ACC112 (cell line): Measurements from ENCODE around the gene GRIFIN.

Experiments used
- H2AFZ ChIP-seq: fragments of 200-600 bp; sonication (generic); one replicate; pipeline ENCODE4 v1.6.0; 2017; ENCODE audit warnings: antibody characterized with exemption, low read length; ENCODE audit not compliant: unreplicated experiment
- H3K27ac ChIP-seq: fragments of 200-600 bp; sonication (generic); 2 replicates; pipeline ENCODE4 v1.5.1; 2014; ENCODE audit warnings: low read depth, mild to moderate bottlenecking, antibody characterized with exemption, low read length, moderate library complexity
- H3K27me3 ChIP-seq: fragments of 200-600 bp; sonication (generic); 2 replicates; pipeline ENCODE4 v1.6.1; 2014; ENCODE audit warnings: mild to moderate bottlenecking, antibody characterized with exemption, low read length, moderate library complexity, mixed read lengths; ENCODE audit not compliant: insufficient read depth
- H3K36me3 ChIP-seq: fragments of 200-600 bp; sonication (generic); 2 replicates; pipeline ENCODE4 v1.6.1; 2016; ENCODE audit warnings: mild to moderate bottlenecking, antibody characterized with exemption, low read length, moderate library complexity, mixed read lengths; ENCODE audit not compliant: insufficient read depth
- H3K4me1 ChIP-seq: fragments of 200-600 bp; sonication (generic); one replicate; pipeline ENCODE4 v1.6.1; 2016; ENCODE audit warnings: low read length, mixed read lengths; ENCODE audit not compliant: insufficient read depth, unreplicated experiment, control insufficient read depth
- H3K4me3 ChIP-seq: fragments of 200-600 bp; sonication (generic); 2 replicates; pipeline ENCODE4 v1.5.1; 2014; ENCODE audit warnings: mild to moderate bottlenecking, low read depth, low read length
- H3K79me2 ChIP-seq: fragments of 200-600 bp; sonication (generic); one replicate; pipeline ENCODE4 v1.6.0; 2016; ENCODE audit warnings: low read length; ENCODE audit not compliant: control insufficient read depth, unreplicated experiment, insufficient read depth

The GRIFIN gene

DNA sequence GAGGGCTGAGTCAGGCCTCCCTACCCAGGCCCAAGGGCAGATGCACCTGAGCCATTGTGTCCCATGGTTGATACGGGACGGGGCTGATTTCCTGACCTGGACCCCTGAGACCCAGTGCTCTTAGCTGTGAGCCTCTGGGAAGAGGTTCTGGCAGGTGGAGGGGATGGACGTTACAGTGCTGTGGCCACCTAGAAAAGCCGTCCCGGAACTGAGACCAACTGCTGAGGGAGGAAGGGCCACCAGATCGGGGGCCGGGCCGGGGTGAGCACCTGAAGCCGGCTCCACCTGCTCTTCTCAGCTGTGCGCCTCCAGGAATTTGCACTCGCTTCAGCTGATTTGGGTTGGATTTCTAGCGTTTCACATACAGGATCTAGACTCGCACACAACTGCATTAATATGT is 37.4 kb downstream of the GRIFIN start:
- Histone ChIP-seq H2AFZ (no peak overlapping the region), H3K79me2 (no peaks in the 10 kb centered on the region), H3K36me3 (peaks cover under 1% of the 10 kb centered on the region; the same call in 1 of the 2 replicates), H3K27ac (no peak overlapping the region), H3K4me3 (no peak overlapping the region), H3K27me3 (no peaks in the 10 kb centered on the region), H3K4me1 (peaks cover 6% of the 10 kb centered on the region)

DNA sequence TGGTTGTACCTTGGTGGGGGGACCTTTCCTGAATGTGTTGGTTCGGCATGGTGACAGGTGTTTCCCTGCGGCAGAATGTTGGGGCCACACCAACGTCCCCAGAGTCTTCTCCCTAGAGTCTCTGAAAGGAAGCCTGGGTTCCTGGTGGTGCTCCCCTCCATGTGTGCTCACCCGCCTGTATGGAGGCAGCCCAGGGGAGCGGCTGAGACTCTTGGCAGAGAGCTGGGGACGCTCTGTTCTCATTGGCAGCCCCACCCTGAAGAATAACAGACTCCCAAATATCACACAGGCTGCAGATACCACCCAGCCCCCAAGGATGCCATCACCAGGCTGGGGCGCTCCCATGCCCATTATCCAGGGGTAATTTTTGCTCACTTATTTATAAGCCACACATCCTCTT is 38.0 kb downstream of the GRIFIN start:
- Histone ChIP-seq H3K27ac (no peak overlapping the region), H2AFZ (no peak overlapping the region), H3K4me3 (no peak overlapping the region), H3K36me3 (peaks cover 6% of the 10 kb centered on the region; the same call in 1 of the 2 replicates), H3K27me3 (no peaks in the 10 kb centered on the region), H3K4me1 (peaks cover 6% of the 10 kb centered on the region), H3K79me2 (no peaks in the 10 kb centered on the region)

DNA sequence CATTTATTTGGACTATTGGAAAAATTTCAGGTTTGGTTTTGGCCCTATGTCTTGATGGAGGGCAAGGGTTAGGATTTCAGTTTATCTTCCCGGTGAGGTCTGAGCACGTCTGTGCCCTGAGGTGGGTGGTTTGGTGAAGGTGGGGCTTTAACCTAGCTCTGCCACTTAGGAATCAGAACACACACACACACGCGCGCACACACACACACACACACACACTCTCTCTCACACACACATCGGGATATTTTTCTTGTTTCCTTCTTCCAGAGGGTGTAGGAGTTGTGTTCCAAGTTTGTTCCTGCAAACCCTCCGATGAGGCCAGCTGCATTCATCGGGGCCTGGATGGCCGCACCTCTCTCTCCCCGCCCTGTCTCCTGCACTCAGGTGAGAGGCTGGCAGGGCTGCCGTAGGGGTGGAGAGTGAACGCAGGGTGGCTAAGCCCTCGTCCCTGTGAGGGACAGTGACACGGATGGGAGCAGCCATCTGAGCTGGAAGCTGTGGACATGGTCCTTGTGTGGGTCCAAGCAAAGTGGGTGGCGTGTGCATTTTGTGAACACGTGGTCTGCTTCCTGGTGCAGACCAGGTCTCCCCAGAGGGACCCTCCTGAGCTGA is 38.6 kb downstream of the GRIFIN start:
- Histone ChIP-seq H3K79me2 (no peaks in the 10 kb centered on the region), H3K36me3 (peaks cover 11% of the 10 kb centered on the region; the same call in 1 of the 2 replicates), H3K4me3 (no peak overlapping the region), H3K4me1 (peaks cover 6% of the 10 kb centered on the region), H2AFZ (no peak overlapping the region), H3K27me3 (no peaks in the 10 kb centered on the region), H3K27ac (no peak overlapping the region)

- H3K36me3 ChIP-seq = peaks cover 11% of the 10 kb centered on the region; the same call in 1 of the 2 replicates
- H2AFZ ChIP-seq = no peak overlapping the region
- no peak overlapping the region for H3K4me3 ChIP-seq
- peaks cover 6% of the 10 kb centered on the region for H3K4me1 ChIP-seq
- H3K27ac ChIP-seq = no peak overlapping the region
- H3K79me2 ChIP-seq = no peaks in the 10 kb centered on the region
- no peaks in the 10 kb centered on the region for H3K27me3 ChIP-seq
Measured at GRCh38 chr7:2437136-2437535, 39.1 kb downstream of the GRIFIN start.

GRCh38 chr7:2436341-2437104 is 39.7 kb downstream of the GRIFIN start:
- Histone ChIP-seq H3K27me3 (no peaks in the 10 kb centered on the region), H2AFZ (no peak overlapping the region), H3K4me3 (no peak overlapping the region), H3K79me2 (peaks cover 3% of the 10 kb centered on the region), H3K4me1 (peaks cover 6% of the 10 kb centered on the region), H3K36me3 (peaks cover 11% of the 10 kb centered on the region; the same call in 1 of the 2 replicates), H3K27ac (no peak overlapping the region)

DNA sequence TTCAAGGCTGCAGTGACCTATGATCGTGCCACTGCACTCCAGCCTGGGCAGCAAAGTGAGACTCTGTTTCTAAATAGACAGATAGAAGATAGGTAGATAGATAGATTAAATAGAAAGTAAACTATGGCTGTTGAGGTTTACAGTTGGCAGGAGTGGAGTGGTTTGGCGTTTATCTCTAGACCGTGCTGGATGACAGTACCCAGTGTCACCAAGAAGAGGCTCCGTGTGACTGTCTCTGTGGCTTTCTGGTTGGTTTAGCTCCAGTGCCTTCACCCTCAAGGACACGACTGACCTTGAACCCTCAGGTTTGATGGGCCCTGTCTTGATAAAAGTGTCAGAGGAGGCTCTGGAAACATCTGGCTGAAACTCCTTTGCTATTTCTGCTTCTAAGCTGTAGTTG is 41.1 kb downstream of the GRIFIN start:
- Histone ChIP-seq H3K27ac (no peak overlapping the region), H3K36me3 (peaks cover 19% of the 10 kb centered on the region; the same call in 1 of the 2 replicates), H3K79me2 (peaks cover 5% of the 10 kb centered on the region), H3K4me1 (peaks cover 6% of the 10 kb centered on the region), H3K27me3 (no peaks in the 10 kb centered on the region), H2AFZ (no peak overlapping the region), H3K4me3 (no peak overlapping the region)

- no peak overlapping the region for H2AFZ ChIP-seq
- H3K27me3 ChIP-seq = no peaks in the 10 kb centered on the region
- no peak overlapping the region for H3K4me3 ChIP-seq
- no peak overlapping the region for H3K27ac ChIP-seq
- H3K36me3 ChIP-seq = peaks cover 19% of the 10 kb centered on the region; the same call in 1 of the 2 replicates
- H3K4me1 ChIP-seq = peaks cover 6% of the 10 kb centered on the region
- H3K79me2 ChIP-seq = peaks cover 5% of the 10 kb centered on the region
Measured at GRCh38 chr7:2433713-2434550, 42.3 kb downstream of the GRIFIN start.

DNA sequence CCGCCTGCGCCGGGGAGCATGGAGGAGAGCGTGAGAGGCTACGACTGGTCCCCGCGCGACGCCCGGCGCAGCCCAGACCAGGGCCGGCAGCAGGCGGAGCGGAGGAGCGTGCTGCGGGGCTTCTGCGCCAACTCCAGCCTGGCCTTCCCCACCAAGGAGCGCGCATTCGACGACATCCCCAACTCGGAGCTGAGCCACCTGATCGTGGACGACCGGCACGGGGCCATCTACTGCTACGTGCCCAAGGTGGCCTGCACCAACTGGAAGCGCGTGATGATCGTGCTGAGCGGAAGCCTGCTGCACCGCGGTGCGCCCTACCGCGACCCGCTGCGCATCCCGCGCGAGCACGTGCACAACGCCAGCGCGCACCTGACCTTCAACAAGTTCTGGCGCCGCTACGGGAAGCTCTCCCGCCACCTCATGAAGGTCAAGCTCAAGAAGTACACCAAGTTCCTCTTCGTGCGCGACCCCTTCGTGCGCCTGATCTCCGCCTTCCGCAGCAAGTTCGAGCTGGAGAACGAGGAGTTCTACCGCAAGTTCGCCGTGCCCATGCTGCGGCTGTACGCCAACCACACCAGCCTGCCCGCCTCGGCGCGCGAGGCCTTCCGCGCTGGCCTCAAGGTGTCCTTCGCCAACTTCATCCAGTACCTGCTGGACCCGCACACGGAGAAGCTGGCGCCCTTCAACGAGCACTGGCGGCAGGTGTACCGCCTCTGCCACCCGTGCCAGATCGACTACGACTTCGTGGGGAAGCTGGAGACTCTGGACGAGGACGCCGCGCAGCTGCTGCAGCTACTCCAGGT is 43.1 kb downstream of the GRIFIN start:
- H3K27me3 ChIP-seq = no peaks in the 10 kb centered on the region
- H3K36me3 ChIP-seq = peaks cover 19% of the 10 kb centered on the region; the same call in 1 of the 2 replicates
- H3K27ac ChIP-seq = no peak overlapping the region
- H3K4me1 ChIP-seq = no peaks in the 10 kb centered on the region
- no peak overlapping the region for H3K4me3 ChIP-seq
- no peak overlapping the region for H2AFZ ChIP-seq
- H3K79me2 ChIP-seq = peaks cover 5% of the 10 kb centered on the region

DNA sequence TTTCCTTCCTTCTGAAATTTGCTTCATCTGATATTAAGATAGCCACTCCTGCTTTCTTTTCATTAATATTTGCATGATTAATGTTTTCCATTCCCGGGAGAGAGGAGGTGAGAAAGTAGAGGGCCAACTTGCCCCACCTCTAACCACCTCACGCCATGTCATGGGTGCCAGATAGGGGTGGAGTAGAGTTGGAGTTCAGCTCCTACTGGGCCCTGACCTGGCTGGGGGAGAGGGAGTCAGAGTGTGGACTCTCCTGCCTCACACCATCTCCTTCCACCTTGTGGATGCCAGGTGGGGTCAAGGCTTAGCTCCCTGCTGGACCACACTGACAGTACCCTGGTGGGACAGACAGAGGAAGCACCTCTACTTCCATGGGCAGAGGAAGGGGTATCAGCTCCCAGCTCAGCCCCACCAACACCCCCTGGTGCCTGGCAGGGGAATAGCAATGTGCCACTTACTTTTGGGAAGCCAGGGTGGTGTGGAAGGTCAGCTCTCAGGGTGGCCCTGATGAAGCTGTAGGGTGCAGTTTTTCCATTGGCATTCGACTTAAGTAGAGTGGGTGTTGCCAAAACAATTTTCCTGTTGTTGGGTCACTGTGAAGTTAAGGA is 44.8 kb downstream of the GRIFIN start:
- peaks cover 5% of the 10 kb centered on the region for H3K79me2 ChIP-seq
- peaks cover 19% of the 10 kb centered on the region; the same call in 1 of the 2 replicates for H3K36me3 ChIP-seq

More for the DNA sequence above, 44.8 kb downstream of the GRIFIN start:
- H3K27me3 ChIP-seq = no peaks in the 10 kb centered on the region
- no peak overlapping the region for H3K27ac ChIP-seq
- no peak overlapping the region for H3K4me3 ChIP-seq
- H2AFZ ChIP-seq = no peak overlapping the region
- no peaks in the 10 kb centered on the region for H3K4me1 ChIP-seq
